K562 (cell line): ENCODE measurements around the gene GRIK1. TPM values are rescaled to one million over a fixed set of nuclear protein-coding genes. Genes with fewer than 3 reads are reported as not detected.

Source experiments
- ATAC-seq: fragments of 200-7000 bp; cut with Tn5 transposase; 3 replicates; pipeline ENCODE4 v1.9.1; 2020; ENCODE audit warnings: moderate library complexity
- BruUV-seq: library from RNA; stranded (reverse); fragments of 400-500 nt; replicated peaks from 2 replicates; lab custom pipeline; 2021; lab: Mats Ljungman, UMichigan
- CTCF ChIA-PET: fragments of 300-600 bp; formaldehyde crosslinking; extraction: SDS; loops from one replicate; lab custom pipeline; 2021; ENCODE audit warnings: low intra/inter-chr PET ratio; lab: Yijun Ruan, JAX
- POLR2A ChIA-PET: fragments of 300-600, 350-650 bp; sonication (Branson Sonifier 250); formaldehyde crosslinking; extraction: SDS; loops from one replicate; lab custom pipeline; 2021; ENCODE audit warnings: antibody characterized with exemption, inconsistent platforms; lab: Yijun Ruan, JAX
- DNase-seq, 4 experiments: peaks; one replicate each; pipeline versions ENCODE4 v3.0.0 to v3.0.0-alpha.2; 2011 to 2018; ENCODE audit warnings: low spot score in 3 of 4, mixed read lengths in 3 of 4; ENCODE audit errors: extremely low read depth in 1 of 4
- FAIRE-seq: peaks from 2 replicates; lab custom pipeline; 2011; peaks lifted over from hg19 to GRCh38; lab: Jason Lieb, UNC
- H2AFZ ChIP-seq: 2 replicates; pipeline ENCODE4 v1.6.0; 2011; ENCODE audit warnings: low read depth, low read length, control low read depth, inconsistent platforms
- H3K27ac ChIP-seq: fragments of 200-600 bp; 3 replicates; pipeline ENCODE4 v1.8.0; 2011; ENCODE audit warnings: low read depth, mild to moderate bottlenecking, control low read depth, inconsistent platforms, low read length, moderate library complexity, mixed read lengths; ENCODE audit errors: extremely low read depth
- H3K27me3 ChIP-seq, 2 experiments: fragments of 300-600 bp in 1 of 2; 2 replicates in 1 of 2; 3 replicates in 1 of 2; pipeline versions ENCODE4 v1.6.0 to v1.8.0; 2011; ENCODE audit warnings: inconsistent platforms in 2 of 2, low read length in 2 of 2, mild to moderate bottlenecking in 1 of 2, mixed read lengths in 1 of 2, moderate library complexity in 1 of 2; ENCODE audit not compliant: control insufficient read depth in 2 of 2, insufficient read depth in 2 of 2
- H3K36me3 ChIP-seq: fragments of 300-600 bp; 3 replicates; pipeline ENCODE4 v1.8.0; 2011; ENCODE audit warnings: mild to moderate bottlenecking, low read length, inconsistent platforms; ENCODE audit not compliant: control insufficient read depth, insufficient read depth
- H3K4me1 ChIP-seq, 2 experiments: fragments of 200-600 bp in 1 of 2; replicated peaks in 1 of 2; 2 replicates in 1 of 2; 3 replicates in 1 of 2; pipeline versions ENCODE4 v1.5.1 to v1.8.0; 2011; ENCODE audit warnings: inconsistent platforms in 2 of 2, low read length in 2 of 2, mild to moderate bottlenecking in 1 of 2, mixed read lengths in 1 of 2, moderate library complexity in 1 of 2; ENCODE audit not compliant: control insufficient read depth in 2 of 2, insufficient read depth in 2 of 2
- H3K4me2 ChIP-seq: 2 replicates; pipeline ENCODE4 v1.6.1; 2011; ENCODE audit warnings: low read length, control low read depth, inconsistent platforms, mixed read lengths; ENCODE audit not compliant: insufficient read depth
- H3K4me3 ChIP-seq: fragments of 200-600 bp; sonication (generic), shearing (Covaris generic); 2 replicates; pipeline ENCODE4 v1.5.1; 2016; ENCODE audit warnings: control low read depth, inconsistent platforms
- H3K79me2 ChIP-seq: fragments of 200-600 bp; 3 replicates; pipeline ENCODE4 v1.8.0; 2011; ENCODE audit warnings: low read length, inconsistent platforms; ENCODE audit not compliant: control insufficient read depth, insufficient read depth
- H3K9ac ChIP-seq, 2 experiments: 2 replicates each; pipeline versions ENCODE4 v1.6.0 to v1.6.1; 2011; ENCODE audit warnings: low read depth in 2 of 2, low read length in 2 of 2, control low read depth in 1 of 2, inconsistent platforms in 1 of 2, mild to moderate bottlenecking in 1 of 2, mixed read lengths in 1 of 2; ENCODE audit not compliant: insufficient read depth in 1 of 2
- H3K9me1 ChIP-seq: one replicate; pipeline ENCODE4 v1.6.0; 2011; ENCODE audit warnings: inconsistent platforms, mild to moderate bottlenecking, low read length, moderate library complexity; ENCODE audit not compliant: control insufficient read depth, insufficient read depth
- H3K9me3 ChIP-seq: replicated peaks from 2 replicates; pipeline ENCODE4 v1.5.1; 2011; ENCODE audit warnings: low read depth, low read length, inconsistent platforms; ENCODE audit not compliant: control insufficient read depth, insufficient read depth
- H4K20me1 ChIP-seq: replicated peaks from 2 replicates; pipeline ENCODE4 v1.6.1; 2011; ENCODE audit warnings: low read length, inconsistent platforms, mixed read lengths; ENCODE audit not compliant: control insufficient read depth, insufficient read depth
- BRD4 ChIP-seq: fragments of 200-600 bp; sonication (generic); IDR thresholded peaks from 2 replicates; pipeline ENCODE4 v1.6.1; 2017; ENCODE audit warnings: inconsistent platforms
- DMBX1 ChIP-seq: fragments of 250-450 bp; sonication (Bioruptor Pico); IDR thresholded peaks from 2 replicates; pipeline ENCODE4 v1.8.0; 2022; ENCODE audit warnings: inconsistent platforms, mild to moderate bottlenecking, moderate library complexity, borderline replicate concordance
- JUN ChIP-seq, 2 experiments: sonication (generic) in 1 of 2; formaldehyde crosslinking in 1 of 2; IDR thresholded peaks; 2 replicates each; pipeline versions ENCODE4 v1.6.1 to v1.8.0; 2012 to 2022; ENCODE audit warnings: borderline replicate concordance in 2 of 2, mild to moderate bottlenecking in 2 of 2, improper control_type of control experiment in 1 of 2, low read depth in 1 of 2, low read length in 1 of 2, missing genetic modification reagents in 1 of 2
- WGBS: fragments of 100-300 bp; shearing (Covaris generic); methylation state at CpG from one replicate; pipeline ENCODE4 v1.1.6; 2016; ENCODE audit warnings: low coverage, mixed read lengths; ENCODE audit not compliant: insufficient coverage; ENCODE audit errors: missing lambda C conversion rate; 5-methylcytosine and 5-hydroxymethylcytosine counted together
- in situ Hi-C: fragments of 300-500 bp; cut with MboI; formaldehyde crosslinking; loops from 4 replicates; pipeline ENCODE4 v1.15.0; 2018; ENCODE audit warnings: inconsistent platforms, mixed read lengths
- intact Hi-C: fragments of 100-400 bp; cut with micrococcal nuclease; formaldehyde crosslinking; loops from 2 replicates; pipeline ENCODE4 v1.14.2; 2022
- polyA plus RNA-seq, 8 experiments: library from polyadenylated mRNA; depleted of rRNA in 4 of 8; stranded (reverse) in 5 of 8; unstranded in 3 of 8; fragments of >200 nt; fragmentation: Nextera tagmentation in 2 of 8; fragmentation: Illumina TruSeq in 1 of 8; extraction: Ambion mirVana in 2 of 8; extraction: Trizol in 1 of 8; gene quantifications; 2 replicates each; pipeline versions ENCODE4 v1.2.1 to v1.2.3, GENCODE V29; 2011 to 2014; ENCODE audit warnings: inconsistent platforms in 1 of 8, missing spikeins in 1 of 8
- total RNA-seq, 7 experiments: library from RNA; depleted of rRNA in 6 of 7; stranded (reverse); fragments of >200 nt in 6 of 7; fragmentation: Illumina TruSeq in 2 of 7; extraction: Trizol in 2 of 7; gene quantifications; 2 replicates each; pipeline versions ENCODE4 v1.2.1 to v1.2.3, GENCODE V29; 2011 to 2021; ENCODE audit warnings: low replicate concordance in 1 of 7
- TF ChIP-seq, protein P1 (sequence below): IDR thresholded peaks from 2 replicates; pipeline ENCODE4 v1.6.1; 2016; ENCODE audit warnings: missing genetic modification characterization, missing compliant biosample characterization

The GRIK1 gene
- total and polyA plus RNA-seq, 9 of the 15 experiments (the other 6 are each of a cell fraction or from before 2014, with no cell fraction given) = 0.17 to 2.8 (median 0.53) TPM

DNA sequence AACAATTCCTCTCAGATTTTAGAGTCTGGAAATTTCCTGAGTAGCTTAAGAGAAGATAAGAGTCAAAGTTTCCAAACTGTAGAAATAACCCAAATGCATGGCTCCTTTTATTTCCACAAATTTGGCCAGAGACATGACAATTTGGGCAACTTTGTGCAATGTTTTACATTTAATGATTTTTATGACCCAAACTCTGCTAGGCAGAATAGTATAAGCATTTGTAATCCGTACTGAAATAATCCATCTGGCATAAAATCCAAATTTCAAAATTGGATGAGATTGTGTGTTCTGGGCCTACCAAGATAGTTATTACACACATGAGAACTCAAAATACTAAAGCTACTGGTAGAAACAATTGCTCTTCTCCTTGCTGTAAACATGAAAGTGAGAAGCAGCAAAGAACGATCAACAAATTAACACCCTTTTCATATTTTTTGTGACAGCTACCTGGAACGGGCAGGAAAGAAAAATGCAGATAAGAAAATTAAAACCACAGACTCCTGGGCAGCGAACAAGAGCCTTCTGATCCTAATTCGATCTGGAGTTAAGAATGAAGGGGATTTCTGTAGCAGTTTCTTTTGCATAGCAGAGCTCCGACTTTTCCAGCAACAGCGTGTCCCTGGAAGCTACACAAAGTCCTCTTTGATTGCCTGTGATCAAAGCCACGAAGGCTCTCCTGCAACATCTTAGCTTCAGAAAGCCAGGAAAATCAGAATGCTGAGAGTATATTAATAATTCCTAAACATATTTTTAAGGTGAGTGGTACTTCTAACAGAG is 191.2 kb downstream of the GRIK1 start:
- ChIA-PET CTCF (no interaction called here), POLR2A (interaction anchor here (2.0 kb wide), 1 partner anchor 12 kb away, joined by 5 read pairs; no protein-coding TSS in a partner anchor)
- H3K27me3 ChIP-seq = no peaks in the 10 kb centered on the region
- 0 out of 2 replicates have a peak overlapping the region, but pooled peaks have one; percentile 20 for H3K4me2 ChIP-seq
- no peak overlapping the region for H3K4me3 ChIP-seq
- H3K9ac ChIP-seq = no peak overlapping the region; a peak in 2 of 4 replicates
- 13% methylated on average over 8 of the region's 8 CpGs for WGBS
- H3K36me3 ChIP-seq = no peaks in the 10 kb centered on the region
- no peaks in the 10 kb centered on the region for H3K9me3 ChIP-seq
- H3K9me1 ChIP-seq = no peaks in the 10 kb centered on the region
- H4K20me1 ChIP-seq = no peaks in the 10 kb centered on the region
- FAIRE-seq (no peak), DNase-seq (no peak), ATAC-seq (peak; percentile 27; the same call in 1 of the 3 replicates)
- no TSS peak for BruUV-seq
- peak overlapping the region; percentile 79 for H2AFZ ChIP-seq
- H3K79me2 ChIP-seq = no peaks in the 10 kb centered on the region
- in situ Hi-C loops (no loop called here), intact Hi-C loops (no loop called here)
- H3K4me1 ChIP-seq = peaks cover 0 to 6% of the 10 kb centered on the region in 2 experiments; a peak in 2 of 5 replicates
- H3K27ac ChIP-seq = no peak overlapping the region
- TF ChIP-seq BRD4 (no peak), DMBX1 (no peak), JUN (IDR thresholded peaks at IDR 0.05; ENCODE audit: borderline replicate concordance, low read depth, low read length) (no peak), JUN (CRISPR knock-in tag; IDR thresholded peaks at IDR 0.05; ENCODE audit: borderline replicate concordance) (no peak)
- TF ChIP-seq, protein P1, sequence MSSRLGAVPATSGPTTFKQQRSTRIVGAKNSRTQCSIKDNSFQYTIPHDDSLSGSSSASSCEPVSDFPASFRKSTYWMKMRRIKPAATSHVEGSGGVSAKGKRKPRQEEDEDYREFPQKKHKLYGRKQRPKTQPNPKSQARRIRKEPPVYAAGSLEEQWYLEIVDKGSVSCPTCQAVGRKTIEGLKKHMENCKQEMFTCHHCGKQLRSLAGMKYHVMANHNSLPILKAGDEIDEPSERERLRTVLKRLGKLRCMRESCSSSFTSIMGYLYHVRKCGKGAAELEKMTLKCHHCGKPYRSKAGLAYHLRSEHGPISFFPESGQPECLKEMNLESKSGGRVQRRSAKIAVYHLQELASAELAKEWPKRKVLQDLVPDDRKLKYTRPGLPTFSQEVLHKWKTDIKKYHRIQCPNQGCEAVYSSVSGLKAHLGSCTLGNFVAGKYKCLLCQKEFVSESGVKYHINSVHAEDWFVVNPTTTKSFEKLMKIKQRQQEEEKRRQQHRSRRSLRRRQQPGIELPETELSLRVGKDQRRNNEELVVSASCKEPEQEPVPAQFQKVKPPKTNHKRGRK (tag) = no peak
- TF ChIP-seq, all 486 proteins: peak for 0
